Measurements from ENCODE around the gene SRRM4.

SRRM4 gene

GRCh38 chr12:119071176-119071575 is 89.8 kb downstream of the SRRM4 start:
- Histone ChIP-seq H3K4me1 (ENCODE audit: control insufficient read depth, low read length) (no peaks in the 10 kb centered on the region), H3K79me2 (ENCODE audit: control insufficient read depth, low read length) (no peaks in the 10 kb centered on the region), H3K4me2 (ENCODE audit: low read length) (no peak overlapping the region), H3K27ac (ENCODE audit: low read depth, low read length) (no peak overlapping the region), H3K9me2 (replicated peaks; ENCODE audit: control insufficient read depth, low read length) (no peaks in the 10 kb centered on the region), H3K9me3 (ENCODE audit: control insufficient read depth, insufficient read depth, low read length) (no peaks in the 10 kb centered on the region), H3K36me3 (ENCODE audit: control insufficient read depth, low read length) (no peaks in the 10 kb centered on the region), H3K27me3 (ENCODE audit: control insufficient read depth, low read length) (no peaks in the 10 kb centered on the region), H4K20me1 (ENCODE audit: control insufficient read depth, insufficient read depth, low read depth, low read length) (no peaks in the 10 kb centered on the region), H3K4me3 (ENCODE audit: low read length) (no peak overlapping the region), H3F3A (ENCODE audit: control insufficient read depth, insufficient read depth) (no peaks in the 10 kb centered on the region)
- TF ChIP-seq EZH2phosphoT487 (IDR thresholded peaks at IDR 0.05; ENCODE audit: borderline replicate concordance, low read length) (no peak), CTCF (IDR thresholded peaks at IDR 0.05; ENCODE audit: low read depth, low read length, poor library complexity, severe bottlenecking) (no peak)

- Histone ChIP-seq H3K9me2 (replicated peaks; ENCODE audit: control insufficient read depth, low read length) (no peaks in the 10 kb centered on the region), H3K4me2 (ENCODE audit: low read length) (no peak overlapping the region), H3K9me3 (ENCODE audit: control insufficient read depth, insufficient read depth, low read length) (no peaks in the 10 kb centered on the region), H3K36me3 (ENCODE audit: control insufficient read depth, low read length) (no peaks in the 10 kb centered on the region), H4K20me1 (ENCODE audit: control insufficient read depth, insufficient read depth, low read depth, low read length) (no peaks in the 10 kb centered on the region), H3K4me3 (ENCODE audit: low read length) (no peak overlapping the region), H3K4me1 (ENCODE audit: control insufficient read depth, low read length) (no peaks in the 10 kb centered on the region), H3K27ac (ENCODE audit: low read depth, low read length) (no peak overlapping the region), H3K27me3 (ENCODE audit: control insufficient read depth, low read length) (no peaks in the 10 kb centered on the region), H3K79me2 (ENCODE audit: control insufficient read depth, low read length) (no peaks in the 10 kb centered on the region), H3F3A (ENCODE audit: control insufficient read depth, insufficient read depth) (no peaks in the 10 kb centered on the region)
- TF ChIP-seq CTCF (IDR thresholded peaks at IDR 0.05; ENCODE audit: low read depth, low read length, poor library complexity, severe bottlenecking) (no peak), EZH2phosphoT487 (IDR thresholded peaks at IDR 0.05; ENCODE audit: borderline replicate concordance, low read length) (no peak)
These were observed 90.4 kb downstream of the SRRM4 start for GRCh38 chr12:119071638-119072231.

GRCh38 chr12:119072440-119072839 is 91.1 kb downstream of the SRRM4 start:
- H3K79me2 ChIP-seq (ENCODE audit: control insufficient read depth, low read length) = no peaks in the 10 kb centered on the region
- H3K9me3 ChIP-seq (ENCODE audit: control insufficient read depth, insufficient read depth, low read length) = no peaks in the 10 kb centered on the region
- H3K27ac ChIP-seq (ENCODE audit: low read depth, low read length) = no peak overlapping the region

More at GRCh38 chr12:119072440-119072839, 91.1 kb downstream of the SRRM4 start:
- Histone ChIP-seq H3K4me1 (ENCODE audit: control insufficient read depth, low read length) (no peaks in the 10 kb centered on the region), H4K20me1 (ENCODE audit: control insufficient read depth, insufficient read depth, low read depth, low read length) (no peaks in the 10 kb centered on the region), H3F3A (ENCODE audit: control insufficient read depth, insufficient read depth) (no peaks in the 10 kb centered on the region), H3K4me2 (ENCODE audit: low read length) (no peak overlapping the region), H3K9me2 (replicated peaks; ENCODE audit: control insufficient read depth, low read length) (no peaks in the 10 kb centered on the region), H3K36me3 (ENCODE audit: control insufficient read depth, low read length) (no peaks in the 10 kb centered on the region), H3K4me3 (ENCODE audit: low read length) (no peak overlapping the region), H3K27me3 (ENCODE audit: control insufficient read depth, low read length) (no peaks in the 10 kb centered on the region)
- TF ChIP-seq CTCF (IDR thresholded peaks at IDR 0.05; ENCODE audit: low read depth, low read length, poor library complexity, severe bottlenecking) (no peak), EZH2phosphoT487 (IDR thresholded peaks at IDR 0.05; ENCODE audit: borderline replicate concordance, low read length) (no peak)

All from DOHH2 (cell line).